ENCODE results near the gene USP14.

The USP14 gene

GRCh38 chr18:160831-161570, 2.6 kb downstream of the USP14 start:
- DNase-seq, result no peak

- DNase-seq, result no peak
Measured at GRCh38 chr18:172361-172760, 14.0 kb downstream of the USP14 start.

- DNase-seq, result no peak
Measured at GRCh38 chr18:179499-179898, 21.1 kb downstream of the USP14 start.

- no peak for DNase-seq
Measured at GRCh38 chr18:181711-182110, 23.4 kb downstream of the USP14 start.

GRCh38 chr18:183769-184168, 25.4 kb downstream of the USP14 start:
- DNase-seq, result no peak

GRCh38 chr18:189254-189653, 30.9 kb downstream of the USP14 start:
- no peak for DNase-seq

GRCh38 chr18:191725-192124, 33.4 kb downstream of the USP14 start:
- no peak for DNase-seq

- no peak for DNase-seq
Measured at GRCh38 chr18:192801-193200, 34.4 kb downstream of the USP14 start.

GRCh38 chr18:195651-196050, 37.3 kb downstream of the USP14 start:
- DNase-seq, result no peak

GRCh38 chr18:199214-199613, 40.9 kb downstream of the USP14 start:
- DNase-seq, result no peak

- no peak for DNase-seq
Measured at GRCh38 chr18:199768-200167, 41.4 kb downstream of the USP14 start.

- no peak for DNase-seq
Measured at GRCh38 chr18:210075-210474, 51.7 kb downstream of the USP14 start.

- no peak for DNase-seq
Measured at GRCh38 chr18:210733-211132, 52.4 kb downstream of the USP14 start.

GRCh38 chr18:211582-211981, 53.2 kb downstream of the USP14 start:
- DNase-seq, result no peak

GRCh38 chr18:212780-213179, 54.4 kb downstream of the USP14 start:
- no peak for DNase-seq

- DNase-seq, result no peak
Measured at GRCh38 chr18:213505-213904, 55.1 kb downstream of the USP14 start.

- DNase-seq, result no peak
Measured at GRCh38 chr18:213966-214365, 55.6 kb downstream of the USP14 start.

- DNase-seq, result no peak
Measured at GRCh38 chr18:215448-216010, 57.2 kb downstream of the USP14 start.

- DNase-seq, result no peak
Measured at GRCh38 chr18:217532-218336, 59.4 kb downstream of the USP14 start.

GRCh38 chr18:220708-221107, 62.4 kb downstream of the USP14 start:
- DNase-seq, result no peak

- DNase-seq, result no peak
Measured at GRCh38 chr18:225745-226144, 67.4 kb downstream of the USP14 start.

GRCh38 chr18:227374-227773, 69.0 kb downstream of the USP14 start:
- DNase-seq, result no peak

- DNase-seq, result no peak
Measured at GRCh38 chr18:227902-228301, 69.5 kb downstream of the USP14 start.

- DNase-seq, result no peak
Measured at GRCh38 chr18:228586-228985, 70.2 kb downstream of the USP14 start.

Data from suppressor macrophage treated with lipopolysaccharide for 4 hours (primary cell).